Hepatocyte (in vitro differentiated cells): ENCODE measurements around the gene ADAMTS2.

ENCODE experiments used
- CTCF ChIP-seq: fragments of 200-600 bp; sonication (generic); IDR thresholded peaks from 2 replicates; pipeline ENCODE4 v1.5.1; 2016; ENCODE audit warnings: antibody characterized with exemption, mild to moderate bottlenecking; ENCODE audit not compliant: poor library complexity
- EZH2 ChIP-seq: fragments of 200-600 bp; sonication (generic); IDR thresholded peaks from 2 replicates; pipeline ENCODE4 v1.6.1; 2016; ENCODE audit warnings: antibody characterized with exemption, mild to moderate bottlenecking, borderline replicate concordance

- TF ChIP-seq CTCF (no peak), EZH2 (no peak)
Measured at GRCh38 chr5:179313849-179314521, 31.3 kb downstream of the ADAMTS2 start.
